Liver (tissue), 9 donors: Measurements from ENCODE around the gene AURKB. TPM values are rescaled to one million over a fixed set of nuclear protein-coding genes. Genes with fewer than 3 reads are reported as not detected.

Experiments
- DNase-seq: peaks from one replicate; pipeline ENCODE4 v3.0.0-alpha.2; 2017; ENCODE audit warnings: low spot score
- H3K27ac ChIP-seq, 2 donors: one replicate each; pipeline ENCODE4 v1.7.0; 2013; ENCODE audit warnings: inconsistent platforms in 2 of 2, low read length in 2 of 2, control low read depth in 1 of 2, low read depth in 1 of 2, mild to moderate bottlenecking in 1 of 2
- H3K27me3 ChIP-seq, 4 donors: one replicate each; pipeline versions ENCODE4 v1.6.1 to v1.7.0; 2013; ENCODE audit warnings: low read length in 3 of 4, inconsistent platforms in 1 of 4, mild to moderate bottlenecking in 1 of 4, moderate library complexity in 1 of 4; ENCODE audit not compliant: control insufficient read depth in 4 of 4, insufficient read depth in 4 of 4
- H3K36me3 ChIP-seq, 4 donors: one replicate each; pipeline versions ENCODE4 v1.6.1 to v1.7.0; 2013; ENCODE audit warnings: low read length in 3 of 4, mild to moderate bottlenecking in 3 of 4, low read depth in 1 of 4, moderate library complexity in 1 of 4; ENCODE audit not compliant: control insufficient read depth in 4 of 4, insufficient read depth in 3 of 4
- H3K4me1 ChIP-seq, 4 donors: one replicate each; pipeline versions ENCODE4 v1.6.1 to v1.7.0; 2013; ENCODE audit warnings: low read length in 3 of 4, mild to moderate bottlenecking in 3 of 4, moderate library complexity in 1 of 4; ENCODE audit not compliant: control insufficient read depth in 4 of 4, insufficient read depth in 4 of 4
- H3K4me3 ChIP-seq, 3 donors: one replicate each; pipeline versions ENCODE4 v1.6.1 to v1.7.0; 2013; ENCODE audit warnings: low read length in 3 of 3, control low read depth in 1 of 3, low read depth in 1 of 3, mild to moderate bottlenecking in 1 of 3
- H3K9ac ChIP-seq, 2 donors: one replicate each; pipeline ENCODE4 v1.7.0; 2013; ENCODE audit warnings: low read length in 2 of 2, mild to moderate bottlenecking in 2 of 2, moderate library complexity in 2 of 2, control low read depth in 1 of 2, low read depth in 1 of 2
- H3K9me3 ChIP-seq, 4 donors: one replicate each; pipeline versions ENCODE4 v1.6.1 to v1.7.0; 2013; ENCODE audit warnings: low read length in 3 of 4; ENCODE audit not compliant: control insufficient read depth in 4 of 4
- CTCF ChIP-seq: fragments of 150-350 bp; IDR thresholded peaks from 2 replicates; pipeline ENCODE4 v1.5.1; 2017; ENCODE audit warnings: improper control_type of control experiment, low read depth, low read length; ENCODE audit not compliant: missing input control
- EGR1 ChIP-seq, 2 donors: IDR thresholded peaks; 2 replicates each; pipeline ENCODE4 v1.6.1; 2016 to 2018; ENCODE audit warnings: antibody characterized with exemption in 2 of 2, low read depth in 2 of 2
- FOXA1 ChIP-seq: IDR thresholded peaks from 2 replicates; pipeline ENCODE4 v1.6.1; 2016; ENCODE audit warnings: antibody characterized with exemption
- FOXA2 ChIP-seq: IDR thresholded peaks from 2 replicates; pipeline ENCODE4 v1.6.1; 2016; ENCODE audit warnings: antibody characterized with exemption
- GABPA ChIP-seq, 2 donors: IDR thresholded peaks in 1 of 2; conservative IDR thresholded peaks in 1 of 2; 2 replicates each; pipeline ENCODE4 v1.6.1; 2016; ENCODE audit warnings: antibody characterized with exemption in 2 of 2, mild to moderate bottlenecking in 1 of 2, moderate library complexity in 1 of 2
- HNF4A ChIP-seq, 2 donors: conservative IDR thresholded peaks; 2 replicates each; pipeline ENCODE4 v1.6.1; 2016; ENCODE audit warnings: antibody characterized with exemption in 2 of 2, mild to moderate bottlenecking in 2 of 2
- HNF4G ChIP-seq: IDR thresholded peaks from 2 replicates; pipeline ENCODE4 v1.6.1; 2016; ENCODE audit warnings: antibody characterized with exemption
- JUND ChIP-seq, 2 donors: IDR thresholded peaks; 2 replicates each; pipeline ENCODE4 v1.6.1; 2016; ENCODE audit warnings: antibody characterized with exemption in 2 of 2
- NR2F2 ChIP-seq: IDR thresholded peaks from 2 replicates; pipeline ENCODE4 v1.6.1; 2016; ENCODE audit warnings: antibody characterized with exemption
- RAD21 ChIP-seq, 2 donors: IDR thresholded peaks; 2 replicates each; pipeline ENCODE4 v1.6.1; 2016; ENCODE audit warnings: antibody characterized with exemption in 2 of 2, mild to moderate bottlenecking in 2 of 2
- RXRA ChIP-seq, 2 donors: IDR thresholded peaks; 2 replicates each; pipeline ENCODE4 v1.6.1; 2017 to 2018; ENCODE audit warnings: antibody characterized with exemption in 2 of 2, mild to moderate bottlenecking in 1 of 2
- SP1 ChIP-seq: IDR thresholded peaks from 2 replicates; pipeline ENCODE4 v1.6.1; 2018; ENCODE audit warnings: antibody characterized with exemption, mild to moderate bottlenecking
- TAF1 ChIP-seq: conservative IDR thresholded peaks from 2 replicates; pipeline ENCODE4 v1.6.1; 2016; ENCODE audit warnings: antibody characterized with exemption, mild to moderate bottlenecking
- YY1 ChIP-seq: IDR thresholded peaks from 2 replicates; pipeline ENCODE4 v1.6.1; 2016; ENCODE audit warnings: antibody characterized with exemption, mild to moderate bottlenecking
- ZBTB33 ChIP-seq: IDR thresholded peaks from 2 replicates; pipeline ENCODE4 v1.6.1; 2016; ENCODE audit warnings: antibody characterized with exemption
- WGBS: extraction: QIAGEN DNeasy Blood & Tissue Kit; methylation state at CpG from one replicate; pipeline ENCODE4 v1.1.7; 2013; 5-methylcytosine and 5-hydroxymethylcytosine counted together
- polyA plus RNA-seq, 2 donors: library from polyadenylated mRNA; stranded (reverse) in 1 of 2; unstranded in 1 of 2; fragments of 200-250 nt in 1 of 2; fragments of >200 nt in 1 of 2; fragmentation: Nextera tagmentation in 1 of 2; extraction: Ambion mirVana in 1 of 2; gene quantifications; one replicate each; pipeline versions ENCODE4 v1.2.1 to v1.2.3, GENCODE V29; 2013 to 2015
- total RNA-seq, 2 donors: library from RNA; depleted of rRNA; stranded (reverse); fragments of >200 nt; gene quantifications; one replicate each; pipeline ENCODE4 v1.2.3, GENCODE V29; 2014
- TF ChIP-seq, protein P1 (sequence below): IDR thresholded peaks from 2 replicates; pipeline ENCODE4 v1.6.1; 2016; ENCODE audit warnings: antibody characterized with exemption
- TF ChIP-seq, protein P2 (sequence below): IDR thresholded peaks from 2 replicates; pipeline ENCODE4 v1.6.1; 2016; ENCODE audit warnings: antibody characterized with exemption
- donor health status: healthy.
- donor health status: healthy.
- donor health status: healthy.
- donor health status: healthy.
- donor health status: healthy.

The AURKB gene
- total and polyA plus RNA-seq, 4 donors: 0.42 to 25.9 (median 3.0) TPM

- Histone ChIP-seq H3K4me3 (peak overlapping the region; percentile 69 to 99 (median 89)), H3K9ac (peak overlapping the region; percentile 88 to 100), H3K27me3 (no peaks in the 10 kb centered on the region), H3K4me1 (peaks cover 12 to 61% (median 40%) of the 10 kb centered on the region in 4 donors), H3K36me3 (peaks cover 0 to 8% (median 5%) of the 10 kb centered on the region in 4 donors), H3K9me3 (no peaks in the 10 kb centered on the region), H3K27ac (peak overlapping the region; percentile 97 to 99)
- no peak for DNase-seq
- under 1% methylated on average over 11 of the region's 11 CpGs for WGBS
- TF ChIP-seq ZBTB33 (no peak), EGR1 (IDR thresholded peaks at IDR 0.05; ENCODE audit: low read depth in 2 of 2) (no peak), FOXA2 (no peak), CTCF (no peak), RXRA (IDR thresholded peaks at IDR 0.05) (no peak), GABPA (IDR thresholded peaks at IDR 0.05 in 1 of 2, conservative IDR thresholded peaks at IDR 0.05 in 1 of 2) (no peak), HNF4G (no peak), NR2F2 (no peak), FOXA1 (no peak), SP1 (no peak), HNF4A (conservative IDR thresholded peaks at IDR 0.05) (no peak), JUND (IDR thresholded peaks at IDR 0.05) (no peak), YY1 (no peak)
- TF ChIP-seq, protein P1, sequence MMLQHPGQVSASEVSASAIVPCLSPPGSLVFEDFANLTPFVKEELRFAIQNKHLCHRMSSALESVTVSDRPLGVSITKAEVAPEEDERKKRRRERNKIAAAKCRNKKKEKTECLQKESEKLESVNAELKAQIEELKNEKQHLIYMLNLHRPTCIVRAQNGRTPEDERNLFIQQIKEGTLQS: no peak
- TF ChIP-seq, protein P2, sequence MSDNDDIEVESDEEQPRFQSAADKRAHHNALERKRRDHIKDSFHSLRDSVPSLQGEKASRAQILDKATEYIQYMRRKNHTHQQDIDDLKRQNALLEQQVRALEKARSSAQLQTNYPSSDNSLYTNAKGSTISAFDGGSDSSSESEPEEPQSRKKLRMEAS: no peak
These were observed 54.5 kb downstream of the AURKB start for GRCh38 chr17:8155996-8156245.

GRCh38 chr17:8155231-8155995 lies 55.0 kb downstream of the AURKB start:
- Histone ChIP-seq H3K4me1 (peaks cover 14 to 64% (median 39%) of the 10 kb centered on the region in 4 donors), H3K9me3 (no peaks in the 10 kb centered on the region), H3K27ac (peak overlapping the region; percentile 97 to 99), H3K36me3 (peaks cover 3 to 8% (median 6%) of the 10 kb centered on the region in 4 donors), H3K4me3 (peak overlapping the region; percentile 69 to 99 (median 89)), H3K27me3 (no peaks in the 10 kb centered on the region), H3K9ac (peak overlapping the region; percentile 88 to 100)
- no peak for TF ChIP-seq EGR1 (IDR thresholded peaks at IDR 0.05; ENCODE audit: low read depth in 2 of 2)
- TF ChIP-seq YY1: no peak
- TF ChIP-seq TAF1: no peak
- TF ChIP-seq, protein P1: no peak
- TF ChIP-seq HNF4G: no peak
- no peak for TF ChIP-seq GABPA (IDR thresholded peaks at IDR 0.05 in 1 of 2, conservative IDR thresholded peaks at IDR 0.05 in 1 of 2)
- TF ChIP-seq FOXA2: no peak
- no peak for TF ChIP-seq RAD21 (IDR thresholded peaks at IDR 0.05)
- TF ChIP-seq HNF4A (conservative IDR thresholded peaks at IDR 0.05): no peak
- TF ChIP-seq JUND (IDR thresholded peaks at IDR 0.05): no peak
- TF ChIP-seq NR2F2: no peak
- WGBS: 15% methylated on average over 14 of the region's 14 CpGs
- DNase-seq: no peak

Other genes starting within 250 kb of the AURKB start
- gene GUCY2D, start 208.0 kb downstream of the AURKB start, total RNA-seq: under 1 TPM in 1 of 2 donors, not detected in 1; 0.09 TPM
- gene GUCY2D, start 208.0 kb downstream of the AURKB start, polyA plus RNA-seq: under 1 TPM in 1 of 2 donors, not detected in 1; 0.14 TPM
- 1 to 10 TPM in 1 of 2 donors, under 1 TPM in 1; 0.92 to 1.0 TPM for gene ALOX15B, start 171.5 kb downstream of the AURKB start, total RNA-seq
- gene ALOX15B, start 171.5 kb downstream of the AURKB start, polyA plus RNA-seq: under 1 TPM; 0.16 to 0.19 TPM
- not detected for gene ALOX12B, start 122.9 kb downstream of the AURKB start, total RNA-seq
- gene ALOX12B, start 122.9 kb downstream of the AURKB start, polyA plus RNA-seq: not detected
- gene ALOXE3, start 92.1 kb downstream of the AURKB start, total RNA-seq: not detected
- gene ALOXE3, start 92.1 kb downstream of the AURKB start, polyA plus RNA-seq: not detected
- gene HES7, start 86.5 kb downstream of the AURKB start, total RNA-seq: not detected
- not detected for gene HES7, start 86.5 kb downstream of the AURKB start, polyA plus RNA-seq
- 10 to 100 TPM; 10.1 to 71.6 TPM for gene PER1, start 58.2 kb downstream of the AURKB start, total RNA-seq
- 10 to 100 TPM; 24.9 to 34.6 TPM for gene PER1, start 58.2 kb downstream of the AURKB start, polyA plus RNA-seq
- 1 to 10 TPM; 4.2 to 9.0 TPM for gene VAMP2, start 47.6 kb downstream of the AURKB start, total RNA-seq
- gene VAMP2, start 47.6 kb downstream of the AURKB start, polyA plus RNA-seq: 10 to 100 TPM; 11.4 to 25.9 TPM
- gene TMEM107, start 34.2 kb downstream of the AURKB start, total RNA-seq: 1 to 10 TPM; 4.5 to 8.4 TPM
- gene TMEM107, start 34.2 kb downstream of the AURKB start, polyA plus RNA-seq: 1 to 10 TPM; 3.0 to 3.9 TPM
- gene BORCS6, start 20.4 kb downstream of the AURKB start, total RNA-seq: 1 to 10 TPM; 5.1 to 6.8 TPM
- 1 to 10 TPM; 4.1 to 6.4 TPM for gene BORCS6, start 20.4 kb downstream of the AURKB start, polyA plus RNA-seq
- gene CTC1, start 37.5 kb upstream of the AURKB start, total RNA-seq: 10 to 100 TPM in 1 of 2 donors, 1 to 10 TPM in 1; 5.9 to 10.0 TPM
- 1 to 10 TPM; 5.5 to 9.3 TPM for gene CTC1, start 37.5 kb upstream of the AURKB start, polyA plus RNA-seq
- gene PFAS, start 38.7 kb upstream of the AURKB start, total RNA-seq: 10 to 100 TPM; 13.7 to 18.5 TPM
- 1 to 10 TPM; 6.0 to 7.9 TPM for gene PFAS, start 38.7 kb upstream of the AURKB start, polyA plus RNA-seq
- gene RANGRF, start 78.1 kb upstream of the AURKB start, total RNA-seq: 1 to 10 TPM; 6.9 to 7.6 TPM
- 10 to 100 TPM; 10.3 to 19.9 TPM for gene RANGRF, start 78.1 kb upstream of the AURKB start, polyA plus RNA-seq
- 1 to 10 TPM in 1 of 2 donors, under 1 TPM in 1; 0.84 to 1.2 TPM for gene SLC25A35, start 84.8 kb upstream of the AURKB start, total RNA-seq
- gene SLC25A35, start 84.8 kb upstream of the AURKB start, polyA plus RNA-seq: 1 to 10 TPM; 1.2 to 1.6 TPM
- gene ARHGEF15, start 99.7 kb upstream of the AURKB start, total RNA-seq: 1 to 10 TPM; 1.4 to 1.9 TPM
- 1 to 10 TPM; 1.6 to 2.1 TPM for gene ARHGEF15, start 99.7 kb upstream of the AURKB start, polyA plus RNA-seq
- not detected for gene ODF4, start 129.3 kb upstream of the AURKB start, total RNA-seq
- gene ODF4, start 129.3 kb upstream of the AURKB start, polyA plus RNA-seq: not detected
- 1,000 to 10,000 TPM in 1 of 2 donors, 100 to 1,000 TPM in 1; 989 to 1,192 TPM for gene RPL26, start 172.6 kb upstream of the AURKB start, total RNA-seq
- 1,000 to 10,000 TPM in 1 of 2 donors, 100 to 1,000 TPM in 1; 309 to 1,118 TPM for gene RPL26, start 172.6 kb upstream of the AURKB start, polyA plus RNA-seq
- not detected for gene RNF222, start 187.3 kb upstream of the AURKB start, total RNA-seq
- gene RNF222, start 187.3 kb upstream of the AURKB start, polyA plus RNA-seq: not detected
- gene NDEL1, start 225.3 kb upstream of the AURKB start, total RNA-seq: 10 to 100 TPM; 49.1 to 52.3 TPM
- 10 to 100 TPM; 15.3 to 21.7 TPM for gene NDEL1, start 225.3 kb upstream of the AURKB start, polyA plus RNA-seq